GM18861 (cell line): ENCODE measurements around the gene SAE1.

Source experiments
- ATAC-seq: cut with Tn5 transposase; IDR thresholded peaks from one replicate; pipeline ENCODE4 v1.9.1; 2021; ENCODE audit not compliant: unreplicated experiment

SAE1 gene

DNA sequence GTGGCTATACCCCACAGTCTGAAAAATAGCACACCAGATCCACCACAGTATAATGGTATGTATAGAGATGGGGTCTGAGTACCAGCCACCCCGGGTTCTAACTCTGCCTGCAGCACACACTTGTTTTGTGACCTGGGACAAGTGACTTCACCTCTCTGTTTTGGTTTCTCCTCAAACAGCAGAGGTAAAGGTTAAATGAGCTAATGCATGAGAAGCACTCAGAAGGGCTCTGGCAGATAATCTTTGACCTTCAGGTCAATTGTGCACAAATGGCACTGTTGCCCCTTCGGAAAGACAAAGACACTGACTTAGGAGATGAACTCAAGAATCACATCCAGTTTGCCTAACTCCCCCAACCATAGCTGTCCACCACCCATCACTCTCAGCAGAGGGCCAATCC, 24.8 kb upstream of the SAE1 start:
- ATAC-seq = no peak

DNA sequence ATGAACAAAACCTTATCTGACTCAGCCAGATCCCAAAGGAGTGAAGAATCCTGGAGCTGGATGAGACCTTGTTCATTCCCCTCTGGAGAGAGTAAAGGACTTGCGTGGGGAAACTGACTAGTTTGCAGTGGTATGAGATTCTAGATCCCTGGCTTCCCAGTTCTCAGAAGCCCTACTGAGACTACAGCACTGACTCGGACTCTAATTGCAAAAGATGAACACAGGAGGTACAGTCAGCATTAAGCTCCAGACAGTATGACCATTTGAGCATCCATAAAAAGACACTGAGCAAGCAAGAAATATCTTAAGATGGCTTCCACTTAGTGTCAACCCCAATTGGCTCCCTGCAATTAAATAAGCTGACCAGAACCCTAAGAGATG, 23.8 kb upstream of the SAE1 start:
- no peak for ATAC-seq

DNA sequence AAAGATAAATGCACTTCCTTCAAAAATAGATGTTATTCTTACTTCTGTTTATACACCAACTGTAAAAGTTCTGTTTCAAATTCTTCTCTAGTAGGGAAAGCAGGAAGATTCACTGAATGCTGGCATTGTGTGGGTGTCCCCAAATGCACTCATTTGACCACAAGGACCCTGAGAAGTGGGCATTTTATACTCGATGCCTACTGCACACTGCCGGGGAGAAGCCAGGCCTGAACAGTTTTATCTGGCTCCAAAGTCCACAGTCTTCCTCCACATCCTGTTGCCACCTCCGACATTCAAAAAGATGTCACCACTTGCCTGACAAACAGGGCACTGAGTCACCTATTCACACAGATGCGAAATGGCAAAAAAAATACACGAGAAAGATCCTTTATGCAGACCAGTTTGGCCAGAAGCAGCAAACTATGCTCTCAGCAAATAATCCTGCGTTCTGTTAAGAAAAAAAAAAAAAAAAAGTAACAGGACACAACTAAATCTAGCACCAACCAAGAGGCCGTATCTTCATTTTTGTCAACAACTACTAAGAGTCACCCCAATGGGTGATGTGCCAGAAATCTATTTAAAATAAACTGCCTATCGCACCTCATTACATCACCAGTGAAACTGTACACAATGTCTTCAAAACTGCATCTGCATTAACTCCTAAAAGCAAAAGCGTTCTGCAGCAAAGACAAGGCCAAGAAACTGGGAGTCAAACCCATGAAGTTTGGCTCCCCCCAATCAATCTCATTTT, 23.3 kb upstream of the SAE1 start:
- ATAC-seq = no peak

DNA sequence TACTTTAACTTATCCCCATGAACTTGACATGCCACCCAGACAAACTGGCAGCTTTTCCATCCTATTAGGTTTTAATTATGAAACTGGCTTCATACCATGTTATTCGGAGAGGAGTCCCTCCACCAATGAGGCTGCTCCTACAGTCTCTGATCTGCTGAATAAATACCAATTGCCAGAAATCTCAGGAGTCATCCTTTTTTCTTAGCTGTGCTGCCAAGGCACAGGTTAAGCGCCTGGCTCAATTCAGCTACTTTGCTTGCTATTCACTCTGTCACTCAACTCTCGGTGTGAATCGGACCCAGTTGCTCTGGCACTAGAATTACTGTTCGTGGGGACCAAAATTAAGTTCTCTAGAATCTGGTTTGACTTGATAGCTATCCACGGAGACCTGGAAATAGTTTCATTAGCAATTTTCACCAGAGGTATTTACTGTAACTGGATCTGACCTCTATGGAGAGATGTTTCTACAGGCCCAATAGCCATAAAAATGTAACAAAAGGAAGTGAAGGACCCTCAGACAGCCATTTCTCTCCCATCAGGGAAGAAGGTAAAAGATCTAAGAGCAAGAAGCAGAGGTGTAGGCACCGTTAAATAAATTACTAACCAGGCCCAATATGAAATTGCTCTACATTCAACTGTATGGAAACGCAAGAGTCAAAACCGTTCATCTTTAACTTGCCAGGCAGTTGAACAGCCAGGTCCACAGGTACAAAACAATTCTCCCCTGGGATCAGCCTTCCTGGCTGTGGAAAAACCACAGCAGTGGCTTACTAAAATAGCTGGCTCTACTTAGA, 22.5 kb upstream of the SAE1 start:
- ATAC-seq = no peak

DNA sequence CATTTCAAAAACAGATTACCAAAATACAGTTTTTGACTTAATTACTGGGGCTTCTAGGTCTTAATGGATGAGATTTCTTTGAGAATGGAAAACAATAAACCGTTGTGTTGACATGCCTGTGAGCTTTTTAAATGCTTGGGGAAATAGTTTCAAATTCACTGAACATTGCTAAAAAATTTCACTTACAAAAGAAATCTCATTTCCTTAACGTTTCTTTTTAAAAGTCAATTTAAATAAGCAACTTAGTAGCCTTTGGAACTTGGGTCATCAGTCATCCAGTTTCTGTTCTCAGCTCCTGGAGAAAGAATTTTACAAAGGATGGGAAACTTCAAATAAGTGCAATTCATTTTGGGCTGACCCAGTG, 21.5 kb upstream of the SAE1 start:
- ATAC-seq = no peak

DNA sequence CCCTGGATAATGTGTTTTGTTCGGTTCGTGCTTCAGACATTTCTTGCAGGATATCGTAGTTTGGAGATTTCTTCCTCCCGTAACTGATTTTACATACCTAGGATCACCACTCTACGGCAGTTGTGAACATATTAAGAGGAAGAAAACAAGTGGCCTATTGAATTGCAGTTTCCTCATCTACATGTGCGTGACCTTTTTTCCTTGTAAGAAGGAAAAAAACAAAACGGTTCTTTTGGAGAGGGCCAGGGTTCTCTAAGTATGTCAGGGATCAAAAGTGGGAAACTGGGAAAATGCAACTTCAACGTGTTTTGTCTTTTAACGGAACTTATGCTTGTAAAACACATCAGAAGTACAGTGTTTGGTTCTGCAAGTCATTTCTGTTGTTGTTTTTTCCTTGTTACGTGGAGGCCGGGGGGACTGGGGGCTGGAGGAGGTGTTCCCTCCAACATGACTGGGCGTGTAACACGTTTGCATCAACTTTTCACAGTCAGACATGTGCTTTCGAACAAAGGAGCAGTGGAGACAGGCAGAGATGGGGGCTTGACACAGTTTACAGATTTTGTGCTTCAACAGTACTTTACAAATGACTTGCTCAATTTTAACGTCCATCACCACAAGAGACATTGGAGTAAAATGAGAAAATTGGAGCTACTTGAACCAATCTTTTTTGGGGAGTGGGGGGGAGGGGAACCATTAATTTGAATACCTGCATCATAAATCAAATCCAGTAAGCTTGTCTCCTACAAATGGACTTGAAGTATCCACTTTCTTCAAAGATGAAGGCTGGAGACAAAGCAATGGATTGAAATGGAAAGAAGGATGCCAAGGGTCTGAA, 20.9 kb upstream of the SAE1 start:
- ATAC-seq = no peak

DNA sequence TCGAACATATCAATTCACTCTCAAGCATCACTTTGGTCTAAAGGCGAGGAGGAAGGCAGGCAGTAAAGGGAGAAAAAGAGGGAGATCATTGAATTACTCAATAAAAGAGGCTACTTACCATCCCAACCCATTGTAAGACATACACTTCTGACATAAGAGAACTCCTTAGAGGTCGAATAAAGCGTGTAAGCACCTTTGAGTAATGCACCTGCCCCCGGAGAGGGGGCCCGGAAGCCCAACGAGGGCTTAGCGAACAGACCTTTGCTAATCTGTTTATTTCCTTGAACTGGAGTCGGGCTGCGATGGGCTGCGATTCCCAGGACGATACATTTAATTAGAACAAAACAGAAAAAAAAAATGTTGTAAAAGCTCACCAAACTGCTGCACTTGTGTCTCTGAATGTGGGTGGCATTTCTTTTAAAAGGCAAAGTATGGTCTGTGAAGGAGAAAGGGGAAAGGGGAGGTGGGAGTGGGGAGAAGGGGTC, 20.1 kb upstream of the SAE1 start:
- no peak for ATAC-seq

DNA sequence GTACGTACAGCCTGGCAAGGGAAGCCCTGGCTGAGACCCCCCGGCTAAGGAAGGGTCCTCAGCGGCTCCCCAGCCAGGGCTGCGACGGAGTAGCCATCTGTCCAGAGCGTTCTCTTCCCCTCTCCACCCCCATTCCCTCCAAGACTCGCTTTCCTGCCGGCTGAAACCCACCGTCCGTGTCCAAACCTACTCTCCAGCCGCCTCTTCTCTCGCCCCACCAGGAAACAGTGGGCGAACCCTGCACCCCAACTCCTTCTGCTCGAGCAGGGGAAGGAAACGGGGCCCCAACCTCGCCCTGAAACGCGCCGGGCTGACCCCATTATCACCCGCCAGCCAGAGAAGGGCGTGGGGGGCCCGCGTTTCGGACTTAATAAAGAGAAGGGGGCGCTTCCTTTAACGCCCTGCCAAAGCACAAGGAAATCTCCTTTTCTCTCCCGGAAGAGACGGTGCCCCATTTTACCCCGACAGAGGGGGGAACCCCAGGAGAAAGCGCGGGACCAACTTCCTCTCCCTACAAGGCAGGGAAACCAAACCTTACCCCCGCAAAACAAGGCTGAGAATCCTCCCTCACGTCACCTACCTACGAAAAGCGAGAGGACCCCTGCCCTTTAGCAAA, 19.5 kb upstream of the SAE1 start:
- ATAC-seq = no peak

DNA sequence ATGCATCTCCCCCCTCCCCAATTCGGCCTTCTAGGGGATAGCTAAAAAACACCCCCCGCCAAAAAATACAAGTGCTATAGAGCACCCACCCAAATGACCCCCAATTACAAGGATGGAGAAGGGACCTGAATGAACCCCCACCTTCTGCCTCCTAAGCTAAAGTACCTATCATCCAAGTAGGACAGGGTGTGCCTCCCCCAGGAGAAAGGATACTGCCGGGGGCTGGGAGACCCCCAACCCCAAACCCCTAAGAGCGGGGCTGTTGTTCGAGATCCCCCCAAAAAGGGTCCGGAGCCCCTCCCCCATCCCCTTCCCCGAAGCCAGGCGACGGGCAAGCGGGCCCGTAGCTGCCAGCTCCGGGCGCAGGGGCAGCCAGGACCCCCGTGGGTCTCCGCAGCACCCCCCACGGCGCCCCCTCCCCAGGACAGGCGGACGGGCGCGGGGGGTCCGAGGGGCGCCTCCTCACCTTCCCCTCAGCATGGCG, 18.9 kb upstream of the SAE1 start:
- ATAC-seq = no peak

DNA sequence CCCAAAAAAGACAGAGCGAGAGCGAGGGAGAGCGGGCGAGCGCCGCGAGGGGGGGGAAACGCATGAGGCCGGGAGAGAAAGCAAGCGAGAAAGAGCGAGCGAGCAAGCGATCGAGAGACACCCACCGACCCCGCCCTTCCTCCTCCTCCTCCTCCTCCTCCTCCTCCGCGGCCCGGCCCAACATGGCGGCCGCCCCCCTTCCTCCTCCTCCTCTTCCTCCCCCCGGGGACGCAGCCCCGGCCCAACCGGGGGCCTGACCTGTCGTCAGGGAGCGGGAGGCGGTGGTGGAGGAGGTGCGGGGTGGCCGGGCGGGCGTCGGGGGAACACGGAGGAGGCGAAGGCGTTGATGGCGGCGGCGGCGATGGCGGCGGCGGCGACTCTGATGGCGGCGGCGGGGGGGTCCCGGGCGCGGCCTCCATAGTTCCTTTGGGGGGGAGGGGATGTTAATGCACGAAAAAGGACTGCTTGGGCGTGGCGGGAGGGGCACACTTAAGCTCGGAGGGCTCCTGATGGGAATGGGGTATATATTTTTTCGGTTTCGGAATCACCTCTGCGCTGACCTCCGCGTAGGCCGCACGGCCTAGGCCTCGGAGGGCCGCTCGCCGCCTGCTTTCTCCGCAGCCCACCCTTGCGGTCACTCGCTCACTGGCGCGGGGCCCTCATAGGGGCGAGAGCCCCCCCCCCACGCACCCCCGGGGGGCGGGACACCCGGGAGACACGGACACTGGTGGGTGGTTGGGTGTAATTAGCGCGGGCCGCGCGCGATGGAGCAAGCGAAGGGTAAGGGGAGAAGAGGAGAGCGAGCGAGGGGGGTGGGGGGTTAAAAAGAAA, 18.3 kb upstream of the SAE1 start:
- ATAC-seq = no peak

DNA sequence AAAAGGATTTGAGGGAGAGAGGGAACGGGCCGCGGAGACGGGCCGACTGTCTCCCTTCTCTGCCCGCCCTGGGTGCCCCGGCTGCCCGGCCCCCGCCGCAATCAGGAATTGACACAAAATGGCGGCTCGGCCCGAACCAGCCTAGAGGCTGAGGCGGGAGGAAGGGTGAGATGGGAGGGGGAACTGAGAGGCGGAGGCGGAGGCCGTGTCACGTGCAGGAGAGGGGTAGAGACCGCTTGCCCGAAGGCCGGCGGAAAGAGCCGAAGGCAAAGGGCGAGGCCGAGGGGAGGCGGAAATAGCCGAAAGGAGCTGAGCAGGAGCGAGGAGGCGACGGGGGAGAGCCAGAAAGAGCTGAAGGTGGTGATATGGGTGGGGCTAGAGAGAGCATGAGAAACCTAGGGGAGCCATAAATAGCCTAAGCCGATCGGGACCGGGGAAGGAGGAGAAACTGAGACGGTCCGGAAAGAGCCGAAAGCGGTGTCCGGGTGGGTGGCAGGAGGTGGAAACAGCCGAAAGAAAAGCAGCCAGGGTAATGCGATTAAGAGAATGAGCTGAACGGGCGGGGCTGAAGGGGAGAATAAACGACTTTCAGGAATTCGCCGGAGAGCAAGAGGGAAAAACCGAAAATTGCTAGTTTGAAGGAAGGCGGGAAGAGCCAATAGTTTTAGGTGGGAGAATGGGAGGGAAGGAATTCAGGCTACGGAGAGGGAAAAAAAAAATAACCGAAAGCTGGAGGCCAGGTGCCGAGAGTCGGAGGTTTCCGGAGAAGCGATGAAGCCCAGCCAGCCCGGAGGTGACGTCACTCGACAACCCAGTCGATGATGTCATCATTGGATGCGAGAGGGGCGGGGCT, 17.4 kb upstream of the SAE1 start, which contains the start of gene ZC3H4:
Gene ZC3H4 (minus strand): TSS at position 780 of the 853 bp plus-strand sequence. CDS start 1,192 bp downstream, outside the sequence.
- ATAC-seq = peak; percentile 75

DNA sequence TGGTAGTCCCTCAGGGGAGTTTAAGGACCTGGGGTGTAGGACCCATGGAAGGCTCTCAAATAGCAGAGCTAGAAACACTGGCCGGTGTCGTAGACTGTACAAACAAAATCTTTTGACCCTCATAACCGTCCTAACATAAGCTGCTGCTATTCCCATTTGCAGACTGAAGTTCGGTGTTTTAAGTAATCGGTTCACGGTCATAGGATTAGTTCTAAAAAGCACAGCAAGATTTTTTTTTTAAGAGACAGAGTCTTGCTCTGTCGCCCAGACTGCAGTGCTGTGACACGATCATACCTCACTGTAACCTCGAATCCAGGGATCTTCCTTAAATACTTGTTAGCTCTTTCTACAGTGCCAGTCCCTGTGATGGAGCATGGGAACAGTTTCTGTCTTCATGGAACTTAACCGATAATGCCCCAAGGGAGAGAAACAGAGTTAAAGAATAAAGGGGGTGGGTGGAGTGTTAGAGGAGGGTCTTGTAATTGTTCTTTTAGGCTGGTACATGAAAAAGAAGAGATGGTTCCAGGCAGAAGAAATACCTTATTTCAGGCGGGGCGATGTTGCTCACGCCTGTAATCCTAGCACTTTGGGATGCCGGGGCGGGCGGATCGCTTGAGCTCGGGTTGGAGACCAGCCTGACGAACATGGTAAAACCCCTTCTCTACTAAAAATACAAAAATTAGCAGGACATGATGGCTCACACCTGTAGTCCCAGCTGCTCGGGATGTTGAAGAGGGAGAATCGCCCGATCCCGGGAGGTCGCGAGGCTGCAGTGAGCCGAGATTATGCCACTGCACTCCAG, 16.6 kb upstream of the SAE1 start:
- no peak for ATAC-seq

DNA sequence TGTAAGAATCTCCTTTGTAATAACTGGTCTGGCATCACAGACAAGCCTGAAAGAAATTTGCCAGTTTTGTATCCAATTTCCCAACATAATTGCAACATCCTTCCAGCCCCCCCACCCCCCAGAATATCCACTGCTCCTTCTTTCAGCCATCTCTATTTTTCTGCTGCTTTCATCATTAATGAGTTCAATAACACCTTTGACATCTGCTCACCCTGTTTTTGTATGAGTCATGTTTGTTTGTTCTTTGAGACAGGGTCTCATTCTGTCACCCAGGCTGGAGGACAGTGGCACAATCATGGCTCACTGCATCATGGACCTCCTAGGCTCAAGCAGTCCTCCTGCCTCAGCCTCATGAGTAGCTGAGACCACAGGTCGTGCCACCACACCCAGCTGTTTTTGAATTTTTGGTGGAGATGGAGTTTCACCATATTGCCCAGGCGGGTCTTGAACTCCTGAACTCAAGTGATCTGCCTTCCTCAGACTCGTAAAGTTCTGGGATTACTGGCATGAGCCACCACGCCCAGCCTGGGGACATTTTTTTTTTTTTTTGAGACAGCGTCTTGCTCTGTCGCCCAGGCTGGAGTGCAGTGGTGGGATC, 10.1 kb upstream of the SAE1 start:
- ATAC-seq = no peak

DNA sequence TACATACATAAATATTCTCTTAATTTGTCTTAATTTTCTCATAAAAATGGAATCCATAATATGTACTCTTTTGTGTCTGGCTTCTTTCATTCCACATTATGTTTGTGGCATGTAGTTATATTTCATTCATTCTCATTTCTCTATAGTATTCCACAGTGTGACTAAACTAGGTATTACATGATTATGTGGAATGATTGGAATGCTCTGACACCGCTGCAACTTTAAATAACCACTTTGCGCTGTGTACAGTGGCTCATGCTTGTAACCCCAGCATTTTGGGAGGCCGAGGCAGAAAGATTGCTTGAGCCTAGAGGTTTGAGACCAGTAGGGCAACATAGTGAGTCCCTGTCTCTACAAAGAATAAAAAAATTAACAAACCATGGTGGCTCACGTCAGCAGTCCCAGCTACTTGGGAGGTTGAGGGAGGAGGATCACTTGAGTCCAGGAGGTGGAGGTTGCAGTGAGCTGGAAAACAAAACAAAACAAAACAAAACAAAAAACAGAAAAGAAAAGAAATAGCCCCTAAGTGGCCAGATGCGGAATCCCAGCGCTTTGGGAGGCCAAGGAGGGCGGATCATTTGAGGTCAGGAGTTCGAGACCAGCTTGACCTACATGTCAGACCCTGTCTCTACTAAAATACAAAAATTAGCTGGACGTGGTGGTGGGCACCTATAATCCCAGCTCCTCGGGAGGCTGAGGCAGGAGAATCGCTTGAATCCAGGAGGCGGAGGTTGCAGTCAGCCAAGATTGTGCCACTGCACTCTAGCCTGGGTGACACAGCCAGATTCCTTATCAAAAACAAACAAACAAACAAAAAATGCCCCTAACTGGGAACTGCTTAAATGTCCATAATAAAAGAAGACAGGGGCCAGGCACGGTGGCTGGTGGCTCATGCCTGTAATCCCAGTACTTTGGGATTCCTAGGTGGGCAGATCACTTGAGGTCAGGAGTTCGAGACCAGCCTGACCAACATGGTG, 8.0 kb upstream of the SAE1 start:
- ATAC-seq = no peak

DNA sequence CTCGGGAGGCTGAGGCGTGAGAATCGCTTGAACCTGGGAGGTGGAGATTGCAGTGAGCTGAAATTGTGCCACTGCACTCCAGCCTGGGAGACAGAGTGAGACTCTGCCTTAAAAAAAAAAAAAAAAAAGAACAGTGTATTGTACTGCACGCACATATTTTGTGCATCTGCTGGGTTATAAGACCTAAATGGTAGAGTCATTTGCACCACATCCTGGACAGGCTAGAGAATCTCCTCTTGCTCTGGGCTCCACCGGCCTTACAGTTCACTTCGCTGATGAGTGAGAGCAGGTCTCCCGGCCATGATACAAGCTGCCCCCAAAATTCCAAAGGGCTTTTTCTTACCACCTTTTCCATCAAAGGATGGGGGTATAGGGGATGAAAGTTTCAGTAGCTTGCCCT, 7.2 kb upstream of the SAE1 start:
- no peak for ATAC-seq

DNA sequence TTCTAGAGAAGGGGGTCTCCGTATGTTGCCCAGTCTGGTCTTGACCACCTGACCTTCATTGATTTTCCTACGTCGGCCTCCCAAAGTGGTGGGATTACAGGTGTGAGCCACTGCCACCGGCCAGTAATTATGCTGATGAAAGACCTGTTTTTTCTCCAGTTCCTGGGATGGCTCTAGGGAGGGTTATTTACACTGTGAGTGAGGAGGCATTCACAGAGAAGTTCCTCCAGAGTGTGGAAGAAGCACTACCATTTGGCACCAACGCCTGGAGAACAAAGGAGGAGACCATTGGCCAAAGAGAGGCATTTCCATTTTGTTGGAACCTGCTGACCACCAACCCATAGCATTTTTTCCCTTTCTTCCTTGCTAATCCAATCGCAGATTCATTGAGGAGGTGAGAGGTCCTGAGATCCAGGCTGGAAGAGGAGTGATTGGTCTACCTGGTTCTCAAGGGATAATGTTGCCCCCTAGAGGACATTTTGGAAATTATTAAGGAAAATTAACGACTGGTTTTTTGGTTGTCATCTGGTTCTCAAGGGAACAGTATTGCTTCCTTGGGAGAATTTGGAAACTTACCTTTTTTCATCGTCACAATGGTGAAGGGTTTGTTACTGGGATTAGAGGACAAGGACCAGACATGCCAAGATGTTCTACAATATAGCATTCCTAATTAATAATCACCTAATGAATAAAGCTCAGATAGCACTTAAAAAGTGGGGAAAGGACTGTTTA, 5.5 kb upstream of the SAE1 start:
- no peak for ATAC-seq
